KBM-7 (cell line): ENCODE measurements around the gene SHISA5.

Experiments
- DNase-seq: peaks from one replicate; pipeline ENCODE4 v3.0.0-alpha.2; 2015
- in situ Hi-C: fragments of 300-500 bp; cut with MboI; formaldehyde crosslinking; loops from 2 replicates; pipeline ENCODE4 v1.14.3; 2020; ENCODE audit warnings: low sequenced_read_pairs, low pct_unique_long_range_greater_than_20kb, mixed read lengths

Gene SHISA5

GRCh38 chr3:48423883-48424695 is 79.9 kb downstream of the SHISA5 start:
- no peak for DNase-seq
- in situ Hi-C loops, result loop anchor here (10.0 kb wide), 1 partner anchor 149 kb away; no protein-coding TSS in a partner anchor

GRCh38 chr3:48423241-48423882 is 80.6 kb downstream of the SHISA5 start:
- no peak for DNase-seq
- in situ Hi-C loops, result loop anchor here (10.0 kb wide), 1 partner anchor 149 kb away; no protein-coding TSS in a partner anchor

GRCh38 chr3:48422681-48423080 is 81.3 kb downstream of the SHISA5 start:
- no peak for DNase-seq
- in situ Hi-C loops, result loop anchor here (10.0 kb wide), 1 partner anchor 148 kb away; no protein-coding TSS in a partner anchor

GRCh38 chr3:48422272-48422671 is 81.7 kb downstream of the SHISA5 start:
- DNase-seq, result no peak
- in situ Hi-C loops, result loop anchor here (10.0 kb wide), 1 partner anchor 147 kb away; no protein-coding TSS in a partner anchor

GRCh38 chr3:48420561-48420960 is 83.4 kb downstream of the SHISA5 start:
- no peak for DNase-seq
- in situ Hi-C loops, result loop anchor here (10.0 kb wide), 1 partner anchor 146 kb away; no protein-coding TSS in a partner anchor

- in situ Hi-C loops, result no loop called here
- DNase-seq, result no peak
These were observed 84.4 kb downstream of the SHISA5 start for GRCh38 chr3:48419597-48419996.

- in situ Hi-C loops, result no loop called here
- no peak for DNase-seq
These were observed 84.8 kb downstream of the SHISA5 start for GRCh38 chr3:48419149-48419548.

GRCh38 chr3:48418651-48419050 is 85.3 kb downstream of the SHISA5 start:
- DNase-seq, result no peak
- in situ Hi-C loops, result no loop called here

- no peak for DNase-seq
- in situ Hi-C loops, result no loop called here
These were observed 85.8 kb downstream of the SHISA5 start for GRCh38 chr3:48418140-48418539.
